ENCODE results near the gene CNGA2.

CNGA2 gene

DNA sequence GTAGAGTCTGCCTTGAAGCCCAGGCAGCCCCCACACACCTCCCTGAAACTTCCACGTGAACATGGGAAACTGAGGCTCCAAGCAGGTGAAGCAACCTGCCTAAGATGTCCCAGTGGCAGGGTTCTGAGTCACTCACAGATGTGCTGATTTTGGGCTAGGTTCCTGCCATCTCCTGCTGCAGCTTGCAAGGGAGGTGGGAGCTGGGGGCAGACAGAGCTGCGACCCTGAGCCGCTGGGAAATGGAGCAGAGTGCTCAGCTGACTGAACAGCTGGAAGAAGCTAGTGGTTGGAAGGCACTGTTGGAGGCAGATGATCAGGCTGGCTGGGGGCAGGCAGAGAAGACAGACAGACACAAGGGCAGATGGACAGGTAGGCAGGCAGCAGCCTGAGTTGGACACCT is 22.3 kb upstream of the CNGA2 start:
- DNase-seq: no peak

DNA sequence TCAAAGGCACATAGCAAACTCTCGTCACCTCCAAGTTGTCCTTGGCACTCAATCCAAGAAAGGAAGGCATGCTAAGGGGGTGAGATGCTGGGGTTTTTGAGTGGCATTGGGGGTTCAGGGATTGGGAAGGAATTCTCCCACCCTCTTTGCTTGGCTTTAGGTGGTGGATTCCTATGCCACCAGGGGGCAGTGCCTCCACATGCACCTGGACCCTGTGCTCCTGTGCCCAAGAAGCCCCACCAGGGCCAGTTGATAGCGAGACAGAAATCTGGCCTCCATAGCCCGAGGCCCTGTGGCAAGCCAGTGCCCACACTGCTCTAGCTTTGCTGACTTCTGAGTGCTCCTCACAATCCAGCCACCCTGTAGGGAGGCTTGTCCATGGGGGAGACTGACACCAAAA is 20.7 kb upstream of the CNGA2 start:
- no peak for DNase-seq

DNA sequence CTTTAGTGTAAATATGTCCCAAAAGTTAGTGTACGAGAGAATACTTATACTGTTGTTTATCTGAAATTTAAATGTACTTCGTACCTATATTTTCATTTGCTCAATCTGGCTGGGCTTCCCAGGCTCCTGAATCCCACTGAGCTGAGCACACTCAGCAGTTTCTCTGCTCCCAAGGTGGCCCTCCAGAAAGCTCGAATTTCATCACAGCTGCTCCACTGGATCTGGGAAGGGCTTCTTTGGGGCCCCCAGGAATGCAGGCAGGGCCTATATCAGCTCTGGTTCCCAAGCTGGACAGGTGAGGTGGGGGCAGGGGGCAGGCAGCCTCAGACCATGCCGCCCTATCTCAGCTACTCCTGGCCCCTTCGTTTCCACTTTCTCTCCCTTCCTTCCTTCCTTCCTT is 20.2 kb upstream of the CNGA2 start:
- DNase-seq: no peak

- no peak for DNase-seq
Measured at GRCh38 chrX:151715752-151716151, 18.8 kb upstream of the CNGA2 start, which contains the start of gene FATE1. Gene FATE1 (plus strand): TSS chrX:151716035. CDS start chrX:151716120, 85 bp downstream.

DNA sequence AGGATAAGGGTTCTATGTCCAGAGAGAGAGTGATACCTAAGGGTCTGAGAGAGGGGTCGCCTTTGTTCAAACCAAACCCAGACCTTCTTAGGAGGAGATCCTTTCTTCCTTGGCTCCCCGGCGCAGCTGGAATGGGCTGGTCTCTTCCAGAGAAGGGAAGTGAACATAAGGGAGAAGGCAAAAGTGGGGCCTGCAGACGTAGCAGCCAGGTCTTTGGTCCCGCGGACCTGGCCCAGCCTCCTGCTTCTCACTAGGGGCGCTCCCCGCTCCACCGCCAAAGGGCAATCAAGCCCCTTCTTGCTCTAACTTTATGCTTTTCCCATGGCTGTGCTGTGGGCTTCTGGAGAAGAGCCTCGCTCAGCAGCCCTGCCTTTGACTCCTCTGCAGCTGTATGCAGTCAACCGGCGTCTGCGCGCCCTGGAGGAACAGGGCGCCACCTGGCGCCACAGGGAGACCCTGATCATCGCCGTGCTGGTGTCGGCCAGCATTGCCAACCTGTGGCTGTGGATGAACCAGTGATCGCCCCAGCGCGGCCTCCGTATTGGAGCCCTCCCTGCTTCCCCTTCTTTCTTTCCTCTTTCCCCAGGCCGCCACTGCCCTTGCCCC is 12.2 kb upstream of the CNGA2 start:
- no peak for DNase-seq

GRCh38 chrX:151723156-151723760 is 11.3 kb upstream of the CNGA2 start:
- DNase-seq: no peak

DNA sequence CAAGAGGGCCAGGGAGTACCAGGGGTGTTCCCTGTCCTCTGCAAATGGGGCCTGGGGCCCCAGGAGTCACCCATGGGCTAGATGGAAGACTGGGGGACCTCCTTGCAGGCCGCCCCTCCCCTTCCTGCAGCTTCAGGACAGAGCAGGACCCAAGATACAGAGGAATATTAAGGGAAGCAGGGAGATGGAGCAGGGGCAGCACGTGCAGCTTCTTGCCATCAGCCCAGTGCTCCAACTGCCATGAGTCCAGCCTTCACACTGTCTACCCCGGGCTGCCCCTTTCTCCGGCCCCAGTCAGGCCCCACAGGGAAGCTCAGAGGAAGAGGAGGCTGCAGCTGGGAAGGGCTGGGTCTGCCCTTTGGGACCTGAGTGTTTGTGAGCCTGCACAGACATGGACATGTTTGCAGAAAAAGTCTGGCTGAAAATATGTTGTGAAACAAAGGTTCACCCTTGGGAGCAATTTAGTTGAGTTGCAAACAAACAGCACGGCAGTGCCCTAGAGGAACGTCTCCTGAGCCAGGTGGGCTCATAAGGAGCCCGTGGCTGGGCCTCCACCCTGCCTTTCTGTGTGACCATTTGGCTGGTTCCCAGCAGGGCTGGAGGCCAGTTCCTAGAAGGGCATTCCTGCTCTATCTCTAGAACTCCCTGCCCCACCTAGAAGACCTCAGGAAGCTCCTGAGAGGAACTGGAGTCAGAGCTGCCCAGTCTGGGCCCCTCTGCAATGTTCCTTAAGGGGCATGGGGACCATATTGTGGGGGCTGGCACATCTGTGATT is 9.8 kb upstream of the CNGA2 start:
- DNase-seq: no peak

DNA sequence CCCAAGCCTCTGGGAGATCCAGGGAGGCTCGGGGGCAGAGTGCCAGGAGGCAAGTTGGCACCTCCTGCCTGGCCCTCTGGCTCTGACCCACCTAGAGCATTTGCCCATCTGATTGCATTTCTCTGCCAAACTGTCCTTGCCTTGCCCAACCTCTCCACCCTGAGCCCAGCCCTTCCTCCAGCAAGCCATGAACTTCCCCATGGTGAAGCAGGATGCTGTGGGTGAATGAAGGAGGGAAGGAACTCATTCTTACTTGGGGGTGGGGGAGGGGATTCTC is 9.3 kb upstream of the CNGA2 start:
- no peak for DNase-seq

DNA sequence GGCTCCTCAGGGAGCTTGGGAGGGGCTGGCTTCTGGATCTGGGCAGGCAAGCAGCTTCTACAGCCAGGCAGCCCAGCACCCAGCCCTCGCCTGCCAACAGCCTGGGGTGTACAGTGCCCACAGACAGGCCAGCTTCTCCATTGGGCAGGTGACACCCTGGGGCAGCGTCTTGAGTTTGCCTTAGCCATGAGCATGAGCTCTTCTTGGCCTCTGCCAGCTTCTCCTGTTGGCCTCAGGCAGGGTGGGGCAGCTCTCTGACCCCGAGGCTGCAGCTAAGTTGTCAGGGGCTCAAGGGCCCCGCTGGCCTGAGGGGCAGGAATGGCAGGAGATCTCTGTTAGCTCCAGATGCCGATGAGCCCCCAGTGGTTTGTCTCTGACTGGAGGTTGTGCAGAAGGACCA is 7.8 kb upstream of the CNGA2 start:
- DNase-seq: no peak

GRCh38 chrX:151727346-151727745 is 7.2 kb upstream of the CNGA2 start:
- DNase-seq: no peak

DNA sequence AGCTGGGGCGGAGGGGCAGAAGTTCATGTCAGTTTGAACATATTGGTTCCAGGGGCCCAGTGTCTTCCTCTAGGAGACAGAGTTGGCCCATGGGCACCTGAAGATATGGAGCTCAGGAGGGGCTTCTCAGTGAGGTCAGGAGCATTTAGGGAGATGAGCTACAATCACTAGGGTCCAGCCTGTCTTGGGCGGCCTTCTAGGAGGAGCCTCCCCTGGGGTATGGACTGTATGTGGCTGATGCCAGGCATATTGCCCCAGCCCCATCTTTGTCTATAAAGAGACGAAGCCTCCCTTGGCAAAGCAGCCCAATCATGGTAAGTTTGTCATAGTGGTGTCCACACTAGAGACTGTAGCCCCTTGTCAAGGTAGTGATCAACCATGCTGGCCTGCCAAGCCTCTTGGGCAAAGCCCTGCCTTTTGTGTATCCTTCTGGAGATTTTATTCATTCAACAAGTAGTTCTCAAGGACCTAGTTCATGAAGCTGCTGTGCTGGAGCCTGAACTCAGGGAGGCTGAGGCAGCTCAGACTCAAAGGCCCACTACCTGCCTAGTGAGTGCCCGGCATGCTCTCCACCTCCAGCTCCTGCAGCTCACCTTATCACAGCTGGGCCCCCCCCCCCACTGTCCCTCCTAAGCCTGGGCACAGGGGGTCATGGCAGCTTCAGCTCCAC is 5.4 kb upstream of the CNGA2 start:
- no peak for DNase-seq

DNA sequence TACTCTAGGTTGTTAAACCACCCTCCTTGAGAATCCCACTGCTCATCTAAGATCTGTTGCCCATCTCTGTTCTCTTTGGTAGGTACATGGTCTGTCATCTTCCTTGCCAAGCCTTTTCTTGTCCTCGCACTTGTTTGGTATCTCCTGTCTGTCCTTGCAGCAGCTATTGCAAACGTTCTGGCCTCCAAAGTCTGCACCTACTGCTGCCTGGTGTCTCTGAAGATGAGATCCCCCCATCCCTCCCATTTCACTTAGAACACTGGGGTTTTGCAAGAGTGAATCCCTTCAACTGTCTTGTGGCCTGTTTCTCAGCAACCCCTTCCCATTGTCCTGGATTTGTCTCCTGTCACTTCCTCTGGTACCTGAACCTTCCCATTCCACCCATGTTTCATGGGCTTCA is 673 bp downstream of the CNGA2 start:
- DNase-seq: no peak

GRCh38 chrX:151736685-151737084 is 2.1 kb downstream of the CNGA2 start:
- DNase-seq: no peak

GRCh38 chrX:151737494-151737893 is 2.9 kb downstream of the CNGA2 start:
- DNase-seq: no peak

GRCh38 chrX:151738751-151739150 is 4.2 kb downstream of the CNGA2 start:
- DNase-seq: no peak

GRCh38 chrX:151741606-151742005 is 7.1 kb downstream of the CNGA2 start:
- DNase-seq: no peak

GRCh38 chrX:151742311-151742710 is 7.8 kb downstream of the CNGA2 start:
- DNase-seq: no peak

GRCh38 chrX:151743651-151744470 is 9.3 kb downstream of the CNGA2 start:
- no peak for DNase-seq

DNA sequence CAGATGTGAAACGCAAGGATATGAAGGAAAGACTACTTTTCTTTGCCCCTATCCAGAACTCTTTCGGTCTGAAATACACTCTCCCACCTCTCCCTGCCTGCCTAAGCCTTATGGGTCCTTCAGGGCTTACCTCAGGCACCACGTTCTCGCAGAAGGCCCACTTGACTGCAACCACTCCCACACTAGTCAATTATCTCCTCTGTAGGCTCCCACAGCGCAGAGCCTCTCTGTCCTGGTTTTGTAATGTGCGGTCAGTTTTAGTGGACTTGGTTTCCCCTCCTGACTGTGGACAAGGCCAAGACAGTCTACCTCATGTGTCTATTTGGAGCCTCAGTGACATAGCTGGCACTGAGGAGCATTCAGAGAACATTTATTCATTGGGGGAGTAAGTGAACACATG is 11.1 kb downstream of the CNGA2 start:
- no peak for DNase-seq

GRCh38 chrX:151746502-151746901 is 12.0 kb downstream of the CNGA2 start:
- no peak for DNase-seq

DNA sequence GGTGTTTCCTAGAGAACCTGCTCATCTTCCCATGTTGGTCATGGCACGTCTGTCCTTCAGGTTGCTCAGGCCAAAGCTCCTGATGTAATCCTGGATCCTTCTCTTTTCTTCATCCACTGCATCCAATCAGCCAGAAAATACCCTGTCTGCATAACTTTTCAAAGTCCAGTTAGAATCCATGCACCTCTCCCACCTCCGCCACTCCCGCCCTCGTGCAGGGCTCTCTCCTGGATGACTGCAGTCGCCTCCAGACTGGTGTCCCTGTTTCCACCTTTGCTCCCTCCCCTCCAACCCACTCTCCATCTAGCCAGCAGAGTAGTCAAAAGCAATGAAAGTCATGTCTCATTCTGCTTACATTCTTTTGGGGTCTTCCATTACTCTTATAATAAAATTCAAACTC is 16.0 kb downstream of the CNGA2 start:
- no peak for DNase-seq

- no peak for DNase-seq
Measured at GRCh38 chrX:151752847-151753246, 18.3 kb downstream of the CNGA2 start.

Data from SHP77 treated with DMSO at 0.1 percent for 48 hours (cell line).